ENCODE data around the gene TJP1.

- TF ChIP-seq KDM1A (IDR thresholded peaks at IDR 0.05; ENCODE audit: borderline replicate concordance, low read length) (no peak), TEAD4 (IDR thresholded peaks at IDR 0.05; ENCODE audit: low read depth, low read length) (no peak), CHD2 (IDR thresholded peaks at IDR 0.05; ENCODE audit: low read length) (no peak), EZH2 (IDR thresholded peaks at IDR 0.05; ENCODE audit: low read depth, low read length, severe bottlenecking) (no peak), POLR2A (IDR thresholded peaks at IDR 0.05; ENCODE audit: control extremely low read depth in 1 of 2, low read depth in 2 of 2, low read length in 2 of 2) (no peak), RFX5 (IDR thresholded peaks at IDR 0.05; ENCODE audit: borderline replicate concordance, low read depth, low read length) (no peak)
- TF ChIP-seq, protein P1, sequence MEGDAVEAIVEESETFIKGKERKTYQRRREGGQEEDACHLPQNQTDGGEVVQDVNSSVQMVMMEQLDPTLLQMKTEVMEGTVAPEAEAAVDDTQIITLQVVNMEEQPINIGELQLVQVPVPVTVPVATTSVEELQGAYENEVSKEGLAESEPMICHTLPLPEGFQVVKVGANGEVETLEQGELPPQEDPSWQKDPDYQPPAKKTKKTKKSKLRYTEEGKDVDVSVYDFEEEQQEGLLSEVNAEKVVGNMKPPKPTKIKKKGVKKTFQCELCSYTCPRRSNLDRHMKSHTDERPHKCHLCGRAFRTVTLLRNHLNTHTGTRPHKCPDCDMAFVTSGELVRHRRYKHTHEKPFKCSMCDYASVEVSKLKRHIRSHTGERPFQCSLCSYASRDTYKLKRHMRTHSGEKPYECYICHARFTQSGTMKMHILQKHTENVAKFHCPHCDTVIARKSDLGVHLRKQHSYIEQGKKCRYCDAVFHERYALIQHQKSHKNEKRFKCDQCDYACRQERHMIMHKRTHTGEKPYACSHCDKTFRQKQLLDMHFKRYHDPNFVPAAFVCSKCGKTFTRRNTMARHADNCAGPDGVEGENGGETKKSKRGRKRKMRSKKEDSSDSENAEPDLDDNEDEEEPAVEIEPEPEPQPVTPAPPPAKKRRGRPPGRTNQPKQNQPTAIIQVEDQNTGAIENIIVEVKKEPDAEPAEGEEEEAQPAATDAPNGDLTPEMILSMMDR (IDR thresholded peaks at IDR 0.05; ENCODE audit: control extremely low read depth in 1 of 3, insufficient read depth in 1 of 3, low read depth in 1 of 3, low read length in 3 of 3): no peak
These were observed 48.5 kb downstream of the TJP1 start for GRCh38 chr15:29773816-29774215.
